HEK293 (cell line): Measurements from ENCODE around the gene RNASEH2B.

Experiments
- CTCF ChIA-PET: fragments of 350-600 bp; formaldehyde crosslinking; extraction: SDS; loops from one replicate; lab custom pipeline; 2021; ENCODE audit warnings: antibody characterized with exemption; lab: Yijun Ruan, JAX
- POLR2A ChIA-PET: fragments of 300-600 bp; formaldehyde crosslinking; extraction: SDS; loops from one replicate; lab custom pipeline; 2020; ENCODE audit warnings: antibody characterized with exemption, inconsistent platforms; lab: Yijun Ruan, JAX
- H3K27ac ChIP-seq: fragments of 200-500 bp; sonication (Bioruptor generic); 2 replicates; pipeline ENCODE4 v1.5.1; 2014; ENCODE audit warnings: low read depth, low read length, control low read depth, inconsistent platforms; ENCODE audit errors: extremely low read depth
- H3K36me3 ChIP-seq, 2 experiments: fragments of 200-500 bp in 1 of 2; sonication (Bioruptor generic) in 1 of 2; 1 replicate in 1 of 2; 2 replicates in 1 of 2; pipeline ENCODE4 v1.5.1; 2014 to 2017; ENCODE audit warnings: inconsistent platforms in 2 of 2, low read length in 2 of 2; ENCODE audit not compliant: control insufficient read depth in 2 of 2, insufficient read depth in 1 of 2
- H3K4me1 ChIP-seq: fragments of 200-500 bp; sonication (Bioruptor generic); 2 replicates; pipeline ENCODE4 v1.5.1; 2014; ENCODE audit warnings: mild to moderate bottlenecking, low read length, inconsistent platforms; ENCODE audit not compliant: control insufficient read depth, insufficient read depth
- H3K4me3 ChIP-seq: 2 replicates; pipeline ENCODE4 v1.5.1; 2011; ENCODE audit warnings: low read depth, mild to moderate bottlenecking, control low read depth, low read length, moderate library complexity
- H3K9me3 ChIP-seq: fragments of 200-500 bp; sonication (Bioruptor generic); 2 replicates; pipeline ENCODE4 v1.5.1; 2014; ENCODE audit warnings: low read depth, low read length, inconsistent platforms; ENCODE audit not compliant: control insufficient read depth, insufficient read depth
- GLI2 ChIP-seq: fragments of 450-650 bp; formaldehyde crosslinking; IDR thresholded peaks from 2 replicates; pipeline ENCODE4; 2017; ENCODE audit warnings: missing biosample characterization, missing genetic modification characterization, low read depth, borderline replicate concordance
- OSR2 ChIP-seq: fragments of 450-650 bp; formaldehyde crosslinking; IDR thresholded peaks from 2 replicates; pipeline ENCODE4 v1.5.1; 2016; ENCODE audit warnings: missing biosample characterization, missing genetic modification characterization
- RBAK ChIP-seq: fragments of 450-650 bp; formaldehyde crosslinking; IDR thresholded peaks from 2 replicates; pipeline ENCODE4 v1.5.1; 2016; ENCODE audit warnings: missing biosample characterization, missing genetic modification characterization
- REPIN1 ChIP-seq: fragments of 450-650 bp; formaldehyde crosslinking; IDR thresholded peaks from 2 replicates; pipeline ENCODE4 v1.5.1; 2017; ENCODE audit warnings: missing biosample characterization, missing genetic modification characterization, low read depth
- TCF7L2 ChIP-seq: IDR thresholded peaks from 2 replicates; pipeline ENCODE4 v1.6.1; 2011; ENCODE audit warnings: low read depth, mild to moderate bottlenecking, inconsistent platforms, low read length, moderate library complexity, borderline replicate concordance
- ZBTB1 ChIP-seq: fragments of 450-650 bp; formaldehyde crosslinking; IDR thresholded peaks from 2 replicates; pipeline ENCODE4 v1.5.1; 2016; ENCODE audit warnings: missing biosample characterization, missing genetic modification characterization
- ZNF114 ChIP-seq: fragments of 450-650 bp; formaldehyde crosslinking; IDR thresholded peaks from 2 replicates; pipeline ENCODE4 v1.5.0; 2017; ENCODE audit warnings: missing biosample characterization, missing genetic modification characterization
- ZNF146 ChIP-seq: fragments of 450-650 bp; formaldehyde crosslinking; IDR thresholded peaks from 2 replicates; pipeline ENCODE4 v1.5.1; 2016; ENCODE audit warnings: missing biosample characterization, missing genetic modification characterization
- ZNF155 ChIP-seq: fragments of 450-650 bp; formaldehyde crosslinking; IDR thresholded peaks from 2 replicates; pipeline ENCODE4 v1.5.1; 2016; ENCODE audit warnings: missing biosample characterization, missing genetic modification characterization
- ZNF214 ChIP-seq: fragments of 450-650 bp; formaldehyde crosslinking; IDR thresholded peaks from 2 replicates; pipeline ENCODE4 v1.5.1; 2017; ENCODE audit warnings: missing biosample characterization, mild to moderate bottlenecking, missing genetic modification characterization, borderline replicate concordance
- ZNF292 ChIP-seq: fragments of 450-650 bp; formaldehyde crosslinking; IDR thresholded peaks from 2 replicates; pipeline ENCODE4 v1.5.1; 2016; ENCODE audit warnings: low read depth, missing biosample characterization, missing genetic modification characterization, borderline replicate concordance
- ZNF311 ChIP-seq: fragments of 450-650 bp; formaldehyde crosslinking; IDR thresholded peaks from 2 replicates; pipeline ENCODE4 v1.5.1; 2017; ENCODE audit warnings: missing biosample characterization, missing genetic modification characterization, borderline replicate concordance
- ZNF366 ChIP-seq: fragments of 450-650 bp; formaldehyde crosslinking; conservative IDR thresholded peaks from 2 replicates; pipeline ENCODE4 v1.5.1; 2016; ENCODE audit warnings: missing biosample characterization, missing genetic modification characterization
- ZNF391 ChIP-seq: fragments of 450-650 bp; formaldehyde crosslinking; IDR thresholded peaks from 2 replicates; pipeline ENCODE4 v1.5.1; 2016; ENCODE audit warnings: low read depth, missing biosample characterization, missing genetic modification characterization, borderline replicate concordance
- ZNF394 ChIP-seq: fragments of 450-650 bp; formaldehyde crosslinking; IDR thresholded peaks from 2 replicates; pipeline ENCODE4 v1.5.1; 2016; ENCODE audit warnings: missing biosample characterization, missing genetic modification characterization, mild to moderate bottlenecking, moderate library complexity, borderline replicate concordance
- ZNF423 ChIP-seq: fragments of 450-650 bp; formaldehyde crosslinking; IDR thresholded peaks from 2 replicates; pipeline ENCODE4 v1.5.1; 2016; ENCODE audit warnings: missing biosample characterization, missing genetic modification characterization
- ZNF501 ChIP-seq: fragments of 450-650 bp; formaldehyde crosslinking; IDR thresholded peaks from 2 replicates; pipeline ENCODE4 v1.5.1; 2016; ENCODE audit warnings: missing biosample characterization, missing genetic modification characterization
- ZNF585B ChIP-seq: fragments of 450-650 bp; formaldehyde crosslinking; IDR thresholded peaks from 2 replicates; pipeline ENCODE4 v1.5.1; 2016; ENCODE audit warnings: missing biosample characterization, missing genetic modification characterization
- ZNF701 ChIP-seq: fragments of 450-650 bp; formaldehyde crosslinking; IDR thresholded peaks from 2 replicates; pipeline ENCODE4 v1.5.1; 2016; ENCODE audit warnings: missing biosample characterization, missing genetic modification characterization
- ZNF776 ChIP-seq: fragments of 450-650 bp; formaldehyde crosslinking; IDR thresholded peaks from 2 replicates; pipeline ENCODE4 v1.5.0; 2017; ENCODE audit warnings: missing biosample characterization, missing genetic modification characterization, borderline replicate concordance
- ZNF791 ChIP-seq: fragments of 450-650 bp; formaldehyde crosslinking; IDR thresholded peaks from 2 replicates; pipeline ENCODE4 v1.5.1; 2016; ENCODE audit warnings: missing biosample characterization, missing genetic modification characterization
- ZSCAN23 ChIP-seq: fragments of 450-650 bp; formaldehyde crosslinking; IDR thresholded peaks from 2 replicates; pipeline ENCODE4 v1.5.1; 2016; ENCODE audit warnings: missing biosample characterization, missing genetic modification characterization
- TF ChIP-seq, protein P1 (sequence below): fragments of 450-650 bp; formaldehyde crosslinking; IDR thresholded peaks from 2 replicates; pipeline ENCODE4 v1.5.1; 2016; ENCODE audit warnings: missing biosample characterization, missing genetic modification characterization
- TF ChIP-seq, protein P2 (sequence below): fragments of 450-650 bp; formaldehyde crosslinking; IDR thresholded peaks from 2 replicates; pipeline ENCODE4; 2016; ENCODE audit warnings: missing biosample characterization, missing genetic modification characterization
- TF ChIP-seq, protein P3 (sequence below): fragments of 450-650 bp; formaldehyde crosslinking; IDR thresholded peaks from 2 replicates; pipeline ENCODE4 v1.5.1; 2016; ENCODE audit warnings: missing biosample characterization, missing genetic modification characterization, low read depth
- TF ChIP-seq, protein P4 (sequence below): fragments of 450-650 bp; formaldehyde crosslinking; IDR thresholded peaks from 2 replicates; pipeline ENCODE4 v1.5.1; 2016; ENCODE audit warnings: missing biosample characterization, missing genetic modification characterization

The RNASEH2B gene

DNA sequence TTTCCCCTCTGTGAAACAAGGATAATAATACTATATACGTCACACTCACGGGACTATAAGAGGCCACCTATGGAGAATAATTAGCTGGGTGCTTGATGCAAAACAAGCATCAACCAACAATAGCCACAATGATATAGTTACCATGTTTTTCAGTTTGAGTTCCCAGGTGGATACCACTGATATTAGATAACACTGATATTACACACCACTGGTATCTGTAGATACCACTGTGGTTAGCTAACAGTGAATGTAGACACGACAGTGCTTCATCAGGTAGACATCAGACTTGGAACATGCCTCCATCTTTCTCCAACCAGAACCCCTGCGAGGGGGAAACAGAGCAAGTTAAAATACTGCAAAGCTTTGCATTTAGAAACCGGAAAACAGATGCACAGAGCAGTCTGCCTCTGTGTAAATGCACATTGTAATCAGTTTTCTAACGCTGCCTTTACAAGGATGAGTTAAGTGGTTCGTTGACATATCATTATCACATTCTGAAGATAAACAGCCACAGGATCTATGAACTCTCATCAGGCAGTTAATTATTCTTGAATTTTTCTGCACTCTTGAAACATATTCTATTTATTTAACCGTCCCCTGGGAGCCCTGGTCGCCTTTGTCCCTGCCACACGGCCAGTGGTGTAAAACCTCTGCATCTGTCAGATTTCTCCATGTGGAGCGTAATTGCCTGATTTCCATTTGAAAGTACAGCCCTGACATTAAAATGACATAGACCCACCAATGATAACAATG is 80.7 kb downstream of the RNASEH2B start:
- Histone ChIP-seq H3K4me1 (peaks cover 5% of the 10 kb centered on the region; the same call in 1 of the 2 replicates), H3K9me3 (no peaks in the 10 kb centered on the region), H3K27ac (no peak overlapping the region), H3K4me3 (no peak overlapping the region), H3K36me3 (no peaks in the 10 kb centered on the region)
- ChIA-PET POLR2A (no interaction called here), CTCF (no interaction called here)
- TF ChIP-seq ZSCAN23 (tag by site-specific recombination) (no peak), REPIN1 (tag by site-specific recombination) (no peak), ZBTB1 (tag by site-specific recombination) (no peak), RBAK (tag by site-specific recombination) (no peak), ZNF394 (tag by site-specific recombination) (no peak), ZNF114 (no peak), GLI2 (no peak), ZNF311 (tag by site-specific recombination) (no peak), ZNF366 (tag by site-specific recombination) (no peak), ZNF701 (no peak), ZNF155 (no peak), TCF7L2 (no peak), ZNF146 (tag by site-specific recombination) (no peak), ZNF391 (no peak), ZNF585B (tag by site-specific recombination) (no peak), ZNF292 (tag by site-specific recombination) (no peak), OSR2 (tag by site-specific recombination) (no peak), ZNF214 (tag by site-specific recombination) (no peak)
- TF ChIP-seq, protein P1, sequence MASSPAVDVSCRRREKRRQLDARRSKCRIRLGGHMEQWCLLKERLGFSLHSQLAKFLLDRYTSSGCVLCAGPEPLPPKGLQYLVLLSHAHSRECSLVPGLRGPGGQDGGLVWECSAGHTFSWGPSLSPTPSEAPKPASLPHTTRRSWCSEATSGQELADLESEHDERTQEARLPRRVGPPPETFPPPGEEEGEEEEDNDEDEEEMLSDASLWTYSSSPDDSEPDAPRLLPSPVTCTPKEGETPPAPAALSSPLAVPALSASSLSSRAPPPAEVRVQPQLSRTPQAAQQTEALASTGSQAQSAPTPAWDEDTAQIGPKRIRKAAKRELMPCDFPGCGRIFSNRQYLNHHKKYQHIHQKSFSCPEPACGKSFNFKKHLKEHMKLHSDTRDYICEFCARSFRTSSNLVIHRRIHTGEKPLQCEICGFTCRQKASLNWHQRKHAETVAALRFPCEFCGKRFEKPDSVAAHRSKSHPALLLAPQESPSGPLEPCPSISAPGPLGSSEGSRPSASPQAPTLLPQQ (tag by site-specific recombination), result no peak
- TF ChIP-seq, protein P2, sequence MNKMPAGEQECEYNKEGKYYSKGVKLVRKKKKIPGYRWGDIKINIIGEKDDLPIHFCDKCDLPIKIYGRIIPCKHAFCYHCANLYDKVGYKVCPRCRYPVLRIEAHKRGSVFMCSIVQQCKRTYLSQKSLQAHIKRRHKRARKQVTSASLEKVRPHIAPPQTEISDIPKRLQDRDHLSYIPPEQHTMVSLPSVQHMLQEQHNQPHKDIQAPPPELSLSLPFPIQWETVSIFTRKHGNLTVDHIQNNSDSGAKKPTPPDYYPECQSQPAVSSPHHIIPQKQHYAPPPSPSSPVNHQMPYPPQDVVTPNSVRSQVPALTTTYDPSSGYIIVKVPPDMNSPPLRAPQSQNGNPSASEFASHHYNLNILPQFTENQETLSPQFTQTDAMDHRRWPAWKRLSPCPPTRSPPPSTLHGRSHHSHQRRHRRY (tag by site-specific recombination), result no peak

DNA sequence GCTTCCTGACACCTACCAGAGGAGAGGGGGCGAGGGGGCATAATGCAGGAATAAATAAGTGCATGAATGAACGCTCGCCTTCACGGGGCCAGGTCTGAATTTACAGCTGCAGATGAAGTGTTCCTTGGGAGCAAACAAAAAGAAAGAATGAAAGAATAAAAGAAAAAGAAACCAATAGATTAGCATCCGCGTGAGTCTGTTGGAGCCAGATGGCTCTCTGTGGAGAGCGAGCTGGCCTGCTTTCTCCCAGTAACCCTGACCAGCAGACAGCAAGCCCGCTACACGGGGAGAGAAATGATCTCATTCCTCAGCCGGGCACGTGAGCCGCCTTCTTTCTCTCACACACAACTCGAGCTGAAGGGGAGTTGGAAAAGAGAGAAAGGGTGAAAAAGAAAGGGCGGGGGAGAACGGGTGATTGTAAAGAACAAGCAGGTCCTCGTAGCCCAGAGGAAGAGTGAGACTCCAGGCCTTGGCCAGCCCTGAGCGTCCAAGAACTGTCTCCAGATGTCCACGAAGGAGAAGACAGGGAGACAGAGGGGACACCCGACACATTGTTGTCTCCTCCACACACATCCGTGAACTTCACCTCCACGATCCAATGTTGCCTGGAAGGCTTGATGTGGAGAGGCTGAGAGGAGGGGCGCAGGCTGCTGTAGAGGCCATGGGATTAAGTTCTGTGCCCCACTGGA is 81.4 kb downstream of the RNASEH2B start:
- Histone ChIP-seq H3K36me3 (no peaks in the 10 kb centered on the region), H3K27ac (no peak overlapping the region), H3K4me3 (no peak overlapping the region), H3K4me1 (peaks cover 5% of the 10 kb centered on the region; the same call in 1 of the 2 replicates), H3K9me3 (no peaks in the 10 kb centered on the region)
- ChIA-PET CTCF (no interaction called here), POLR2A (no interaction called here)
- TF ChIP-seq ZNF501 (tag by site-specific recombination) (no peak), ZNF776 (tag by site-specific recombination) (no peak), ZNF423 (no peak), ZNF791 (tag by site-specific recombination) (no peak), ZNF701 (no peak)
- TF ChIP-seq, protein P3, sequence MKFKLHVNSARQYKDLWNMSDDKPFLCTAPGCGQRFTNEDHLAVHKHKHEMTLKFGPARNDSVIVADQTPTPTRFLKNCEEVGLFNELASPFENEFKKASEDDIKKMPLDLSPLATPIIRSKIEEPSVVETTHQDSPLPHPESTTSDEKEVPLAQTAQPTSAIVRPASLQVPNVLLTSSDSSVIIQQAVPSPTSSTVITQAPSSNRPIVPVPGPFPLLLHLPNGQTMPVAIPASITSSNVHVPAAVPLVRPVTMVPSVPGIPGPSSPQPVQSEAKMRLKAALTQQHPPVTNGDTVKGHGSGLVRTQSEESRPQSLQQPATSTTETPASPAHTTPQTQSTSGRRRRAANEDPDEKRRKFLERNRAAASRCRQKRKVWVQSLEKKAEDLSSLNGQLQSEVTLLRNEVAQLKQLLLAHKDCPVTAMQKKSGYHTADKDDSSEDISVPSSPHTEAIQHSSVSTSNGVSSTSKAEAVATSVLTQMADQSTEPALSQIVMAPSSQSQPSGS (tag by site-specific recombination), result no peak
- TF ChIP-seq, protein P4, sequence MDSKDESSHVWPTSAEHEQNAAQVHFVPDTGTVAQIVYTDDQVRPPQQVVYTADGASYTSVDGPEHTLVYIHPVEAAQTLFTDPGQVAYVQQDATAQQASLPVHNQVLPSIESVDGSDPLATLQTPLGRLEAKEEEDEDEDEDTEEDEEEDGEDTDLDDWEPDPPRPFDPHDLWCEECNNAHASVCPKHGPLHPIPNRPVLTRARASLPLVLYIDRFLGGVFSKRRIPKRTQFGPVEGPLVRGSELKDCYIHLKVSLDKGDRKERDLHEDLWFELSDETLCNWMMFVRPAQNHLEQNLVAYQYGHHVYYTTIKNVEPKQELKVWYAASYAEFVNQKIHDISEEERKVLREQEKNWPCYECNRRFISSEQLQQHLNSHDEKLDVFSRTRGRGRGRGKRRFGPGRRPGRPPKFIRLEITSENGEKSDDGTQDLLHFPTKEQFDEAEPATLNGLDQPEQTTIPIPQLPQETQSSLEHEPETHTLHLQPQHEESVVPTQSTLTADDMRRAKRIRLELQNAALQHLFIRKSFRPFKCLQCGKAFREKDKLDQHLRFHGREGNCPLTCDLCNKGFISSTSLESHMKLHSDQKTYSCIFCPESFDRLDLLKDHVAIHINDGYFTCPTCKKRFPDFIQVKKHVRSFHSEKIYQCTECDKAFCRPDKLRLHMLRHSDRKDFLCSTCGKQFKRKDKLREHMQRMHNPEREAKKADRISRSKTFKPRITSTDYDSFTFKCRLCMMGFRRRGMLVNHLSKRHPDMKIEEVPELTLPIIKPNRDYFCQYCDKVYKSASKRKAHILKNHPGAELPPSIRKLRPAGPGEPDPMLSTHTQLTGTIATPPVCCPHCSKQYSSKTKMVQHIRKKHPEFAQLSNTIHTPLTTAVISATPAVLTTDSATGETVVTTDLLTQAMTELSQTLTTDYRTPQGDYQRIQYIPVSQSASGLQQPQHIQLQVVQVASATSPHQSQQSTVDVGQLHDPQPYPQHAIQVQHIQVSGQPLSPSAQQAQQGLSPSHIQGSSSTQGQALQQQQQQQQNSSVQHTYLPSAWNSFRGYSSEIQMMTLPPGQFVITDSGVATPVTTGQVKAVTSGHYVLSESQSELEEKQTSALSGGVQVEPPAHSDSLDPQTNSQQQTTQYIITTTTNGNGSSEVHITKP (tag by site-specific recombination), result no peak
